Uterus (tissue), 2 donors: ENCODE measurements around the gene PAQR8.

ENCODE experiments used
- POLR2A ChIP-seq, 2 donors: fragments of 450-650 bp; IDR thresholded peaks; one replicate each; pipeline ENCODE4 v1.6.1; 2016; ENCODE audit warnings: antibody characterized with exemption in 2 of 2, mild to moderate bottlenecking in 1 of 2, moderate library complexity in 1 of 2
- TF ChIP-seq, protein P1 (sequence below), 4 experiments: fragments of 200-600 bp in 2 of 4; fragments of 450-650 bp in 2 of 4; sonication (generic) in 2 of 4; IDR thresholded peaks; one replicate each; pipeline ENCODE4 v1.5.1; 2016 to 2019; ENCODE audit warnings: antibody characterized with exemption in 4 of 4, mild to moderate bottlenecking in 2 of 4, moderate library complexity in 1 of 4

DNA sequence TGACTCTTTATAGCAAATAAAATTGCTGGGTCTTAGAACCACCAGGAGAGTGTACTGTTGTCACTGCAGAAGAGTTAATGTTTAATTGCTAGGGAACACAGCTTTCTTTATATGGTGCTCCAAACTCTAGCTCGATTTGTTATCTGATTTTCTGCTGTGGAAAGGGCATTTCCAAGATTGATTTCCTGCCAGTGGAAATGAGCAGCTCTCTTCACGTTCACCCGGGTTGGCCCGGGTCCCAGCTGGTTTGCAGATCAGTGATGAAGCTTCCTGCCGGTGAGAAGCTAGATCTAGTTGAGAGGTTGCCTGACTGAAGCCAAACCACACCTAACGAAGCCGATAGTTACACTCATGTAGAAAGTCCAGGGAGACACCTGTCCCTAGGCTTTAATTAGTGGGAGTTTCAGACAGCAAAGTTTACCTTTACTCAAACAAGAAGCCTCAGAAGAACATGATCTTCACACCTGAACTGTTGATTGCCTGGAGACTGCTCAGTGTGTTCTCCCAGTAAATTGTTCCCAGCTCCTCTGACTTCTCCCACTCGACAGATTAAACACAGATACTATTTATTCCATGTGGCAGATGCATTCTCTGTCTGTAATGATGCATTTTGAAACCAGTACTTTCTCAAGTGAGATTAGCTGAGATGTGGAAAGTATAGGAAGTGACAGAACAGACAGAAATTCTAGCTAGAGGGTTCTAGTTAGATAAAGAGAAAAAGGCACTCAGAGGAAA lies 27.8 kb downstream of the PAQR8 start:
- no peak for TF ChIP-seq POLR2A (IDR thresholded peaks at IDR 0.05)
- TF ChIP-seq, protein P1, sequence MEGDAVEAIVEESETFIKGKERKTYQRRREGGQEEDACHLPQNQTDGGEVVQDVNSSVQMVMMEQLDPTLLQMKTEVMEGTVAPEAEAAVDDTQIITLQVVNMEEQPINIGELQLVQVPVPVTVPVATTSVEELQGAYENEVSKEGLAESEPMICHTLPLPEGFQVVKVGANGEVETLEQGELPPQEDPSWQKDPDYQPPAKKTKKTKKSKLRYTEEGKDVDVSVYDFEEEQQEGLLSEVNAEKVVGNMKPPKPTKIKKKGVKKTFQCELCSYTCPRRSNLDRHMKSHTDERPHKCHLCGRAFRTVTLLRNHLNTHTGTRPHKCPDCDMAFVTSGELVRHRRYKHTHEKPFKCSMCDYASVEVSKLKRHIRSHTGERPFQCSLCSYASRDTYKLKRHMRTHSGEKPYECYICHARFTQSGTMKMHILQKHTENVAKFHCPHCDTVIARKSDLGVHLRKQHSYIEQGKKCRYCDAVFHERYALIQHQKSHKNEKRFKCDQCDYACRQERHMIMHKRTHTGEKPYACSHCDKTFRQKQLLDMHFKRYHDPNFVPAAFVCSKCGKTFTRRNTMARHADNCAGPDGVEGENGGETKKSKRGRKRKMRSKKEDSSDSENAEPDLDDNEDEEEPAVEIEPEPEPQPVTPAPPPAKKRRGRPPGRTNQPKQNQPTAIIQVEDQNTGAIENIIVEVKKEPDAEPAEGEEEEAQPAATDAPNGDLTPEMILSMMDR (IDR thresholded peaks at IDR 0.05), result peak in 1 of 4 experiments; percentile 4
